H1 (cell line): ENCODE results near the gene NCOA1. TPM values are rescaled to one million over a fixed set of nuclear protein-coding genes. Genes with fewer than 3 reads are reported as not detected.
"Not testable (repeated sequence)": the region's sequence is repeated elsewhere in the genome, so short reads cannot be mapped to it uniquely, and the experiment has no call there.

ENCODE experiments used
- CTCF ChIA-PET: fragments of 300-600 bp; sonication (Branson Sonifier 250); formaldehyde crosslinking; loops from one replicate; lab custom pipeline; 2021; ENCODE audit not compliant: partially characterized antibody; lab: Charles Lee
- POLR2A ChIA-PET: fragments of 300-600 bp; sonication (Branson Sonifier 250); formaldehyde crosslinking; loops from one replicate; lab custom pipeline; 2021; ENCODE audit warnings: inconsistent platforms; ENCODE audit not compliant: partially characterized antibody; lab: Charles Lee
- DNase-seq, 2 experiments: peaks; one replicate each; pipeline versions ENCODE4 v3.0.0 to v3.0.0-alpha.2; 2010 to 2022; ENCODE audit warnings: low spot score in 2 of 2, low read depth in 1 of 2, mixed read lengths in 1 of 2
- FAIRE-seq: peaks from 2 replicates; lab custom pipeline; 2011; peaks lifted over from hg19 to GRCh38; lab: Jason Lieb, UNC
- H2AFZ ChIP-seq: 2 replicates; pipeline ENCODE4 v1.8.1; 2012; ENCODE audit warnings: low read length, inconsistent platforms
- H2AK5ac ChIP-seq: 2 replicates; pipeline ENCODE4 v1.6.1; 2013; ENCODE audit warnings: low read depth, low read length
- H2BK120ac ChIP-seq: replicated peaks from 2 replicates; pipeline ENCODE3; 2013; ENCODE audit warnings: low read depth, low read length, inconsistent platforms
- H2BK12ac ChIP-seq: 2 replicates; pipeline ENCODE4 v1.6.1; 2013; ENCODE audit warnings: low read depth, low read length
- H2BK15ac ChIP-seq: 2 replicates; pipeline ENCODE4 v1.6.1; 2013; ENCODE audit warnings: low read length
- H2BK20ac ChIP-seq: 2 replicates; pipeline ENCODE4 v1.6.1; 2013; ENCODE audit warnings: low read length
- H2BK5ac ChIP-seq: 2 replicates; pipeline ENCODE4 v1.6.1; 2013; ENCODE audit warnings: low read depth, low read length
- H3K14ac ChIP-seq: 2 replicates; pipeline ENCODE4 v1.6.1; 2013; ENCODE audit warnings: inconsistent platforms; ENCODE audit not compliant: insufficient read length
- H3K18ac ChIP-seq: 2 replicates; pipeline ENCODE4 v1.6.1; 2013; ENCODE audit warnings: low read length; ENCODE audit errors: extremely low read depth
- H3K23ac ChIP-seq: 2 replicates; pipeline ENCODE4 v1.6.1; 2013; ENCODE audit warnings: inconsistent platforms; ENCODE audit not compliant: insufficient read length
- H3K23me2 ChIP-seq: 2 replicates; pipeline ENCODE4 v1.6.1; 2013; ENCODE audit warnings: low read depth, low read length
- H3K27ac ChIP-seq: 2 replicates; pipeline ENCODE4 v1.6.1; 2011; ENCODE audit warnings: low read depth, low read length, inconsistent platforms
- H3K27me3 ChIP-seq, 4 experiments: replicated peaks in 1 of 4; 1 replicate in 1 of 4; 2 replicates in 3 of 4; pipeline versions ENCODE4 v1.6.1 to v1.8.1; 2011 to 2013; ENCODE audit warnings: low read length in 3 of 4, mild to moderate bottlenecking in 3 of 4, inconsistent platforms in 2 of 4, mixed read lengths in 2 of 4, moderate library complexity in 1 of 4; ENCODE audit not compliant: control insufficient read depth in 3 of 4, insufficient read depth in 3 of 4; ENCODE audit errors: extremely low read depth in 1 of 4
- H3K36me3 ChIP-seq, 4 experiments: 2 replicates each; pipeline versions ENCODE4 v1.6.1 to v1.8.1; 2011 to 2013; ENCODE audit warnings: mild to moderate bottlenecking in 4 of 4, low read length in 3 of 4, moderate library complexity in 2 of 4, control low read depth in 1 of 4, inconsistent platforms in 1 of 4; ENCODE audit not compliant: insufficient read depth in 4 of 4, control insufficient read depth in 2 of 4
- H3K4ac ChIP-seq: replicated peaks from 2 replicates; pipeline ENCODE3; 2013; ENCODE audit warnings: low read length, low read depth, mixed read lengths, inconsistent platforms; ENCODE audit not compliant: insufficient read length
- H3K4me1 ChIP-seq, 4 experiments: replicated peaks in 1 of 4; 1 replicate in 1 of 4; 2 replicates in 3 of 4; pipeline versions ENCODE4 v1.6.1 to v1.8.1; 2011 to 2013; ENCODE audit warnings: low read length in 3 of 4, inconsistent platforms in 2 of 4, mixed read lengths in 1 of 4; ENCODE audit not compliant: insufficient read depth in 4 of 4, control insufficient read depth in 3 of 4
- H3K4me2 ChIP-seq, 2 experiments: 2 replicates each; pipeline versions ENCODE4 v1.6.1 to v1.8.1; 2011 to 2013; ENCODE audit warnings: low read depth in 2 of 2, low read length in 2 of 2, control low read depth in 1 of 2, inconsistent platforms in 1 of 2, mild to moderate bottlenecking in 1 of 2; ENCODE audit not compliant: insufficient read depth in 1 of 2
- H3K4me3 ChIP-seq, 4 experiments: fragments of 200-600, 300-600 bp in 1 of 4; sonication (generic), shearing (Covaris generic), sonication (Bioruptor Twin) in 1 of 4; 2 replicates each; pipeline versions ENCODE4 v1.5.1 to v1.8.1; 2011 to 2016; ENCODE audit warnings: low read length in 4 of 4, low read depth in 3 of 4, control low read depth in 2 of 4, inconsistent platforms in 2 of 4, mild to moderate bottlenecking in 2 of 4, mixed read lengths in 1 of 4, moderate library complexity in 1 of 4; ENCODE audit not compliant: insufficient read depth in 2 of 4; ENCODE audit errors: extremely low read depth in 1 of 4
- H3K56ac ChIP-seq: replicated peaks from 2 replicates; pipeline ENCODE3; 2013; ENCODE audit warnings: low read depth, mild to moderate bottlenecking, mixed read lengths, low read length, inconsistent platforms; ENCODE audit not compliant: insufficient read length
- H3K79me1 ChIP-seq: 2 replicates; pipeline ENCODE4 v1.6.1; 2013; ENCODE audit warnings: low read depth, low read length, control low read depth
- H3K79me2 ChIP-seq, 2 experiments: 2 replicates each; pipeline versions ENCODE4 v1.6.1 to v1.8.1; 2012 to 2013; ENCODE audit warnings: low read length in 2 of 2, mild to moderate bottlenecking in 2 of 2, inconsistent platforms in 1 of 2; ENCODE audit not compliant: insufficient read depth in 2 of 2, control insufficient read depth in 1 of 2
- H3K9ac ChIP-seq, 4 experiments: replicated peaks in 1 of 4; 1 replicate in 1 of 4; 2 replicates in 3 of 4; pipeline versions ENCODE4 v1.6.1 to v1.8.1; 2011 to 2013; ENCODE audit warnings: low read depth in 3 of 4, low read length in 3 of 4, control low read depth in 2 of 4, mild to moderate bottlenecking in 2 of 4, moderate library complexity in 2 of 4, inconsistent platforms in 1 of 4; ENCODE audit errors: extremely low read depth in 1 of 4
- H3K9me3 ChIP-seq, 2 experiments: 2 replicates each; pipeline versions ENCODE4 v1.6.1 to v1.8.1; 2012 to 2013; ENCODE audit warnings: mild to moderate bottlenecking in 2 of 2, moderate library complexity in 2 of 2, control low read depth in 1 of 2, inconsistent platforms in 1 of 2, low read depth in 1 of 2, low read length in 1 of 2, mixed read lengths in 1 of 2; ENCODE audit not compliant: insufficient read depth in 2 of 2
- H4K20me1 ChIP-seq, 2 experiments: replicated peaks in 1 of 2; 2 replicates each; pipeline versions ENCODE3 to v1.8.1; 2011 to 2013; ENCODE audit warnings: inconsistent platforms in 2 of 2, low read length in 2 of 2, mild to moderate bottlenecking in 1 of 2; ENCODE audit not compliant: insufficient read depth in 2 of 2, control insufficient read depth in 1 of 2
- H4K5ac ChIP-seq: 2 replicates; pipeline ENCODE4 v1.6.1; 2013; ENCODE audit warnings: low read length, low read depth, mixed read lengths, inconsistent platforms; ENCODE audit not compliant: insufficient read length
- H4K8ac ChIP-seq: 2 replicates; pipeline ENCODE4 v1.8.0; 2013; ENCODE audit warnings: mild to moderate bottlenecking, moderate library complexity, low read length, inconsistent platforms; ENCODE audit not compliant: insufficient read depth; ENCODE audit errors: extremely low read depth
- H4K91ac ChIP-seq: replicated peaks from 2 replicates; pipeline ENCODE3; 2013; ENCODE audit warnings: low read length, mixed read lengths, inconsistent platforms; ENCODE audit not compliant: insufficient read length
- WGBS, 2 experiments: shearing (Covaris generic) in 1 of 2; methylation state at CpG; one replicate each; pipeline versions ENCODE4 v1.1.6 to v1.1.7; 2013 to 2015; ENCODE audit warnings: low lambda C conversion rate in 2 of 2, mixed read lengths in 2 of 2, inconsistent platforms in 1 of 2, low coverage in 1 of 2, missing lambda C conversion rate in 1 of 2; ENCODE audit not compliant: insufficient replicate concordance in 2 of 2, insufficient coverage in 1 of 2, insufficient read length in 1 of 2; ENCODE audit errors: extremely low coverage in 1 of 2, missing lambda C conversion rate in 1 of 2; 5-methylcytosine and 5-hydroxymethylcytosine counted together
- polyA plus RNA-seq, 7 experiments: library from polyadenylated mRNA; depleted of rRNA in 3 of 7; stranded (reverse) in 5 of 7; unstranded in 2 of 7; fragments of >200 nt in 5 of 7; fragments of 200-250 nt in 2 of 7; gene quantifications; 1 replicate in 5 of 7; 2 replicates in 1 of 7; 4 replicates in 1 of 7; pipeline versions ENCODE4 v1.2.1 to v1.2.3, GENCODE V29; 2011 to 2013; ENCODE audit warnings: missing spikeins in 2 of 7, mixed read lengths in 2 of 7
- total RNA-seq: library from RNA; stranded (reverse); fragmentation: NEBNext Ultra II Directional; extraction: Animal tissue kit (Norgen Biotek cat#: 25700); gene quantifications from 2 replicates; pipeline ENCODE4 v1.2.1, GENCODE V29; 2021

The NCOA1 gene
- total and polyA plus RNA-seq, 2 of the 8 experiments (the other 6 are each of a cell fraction or from before 2014, with no cell fraction given): 12.8 to 17.9 TPM

DNA sequence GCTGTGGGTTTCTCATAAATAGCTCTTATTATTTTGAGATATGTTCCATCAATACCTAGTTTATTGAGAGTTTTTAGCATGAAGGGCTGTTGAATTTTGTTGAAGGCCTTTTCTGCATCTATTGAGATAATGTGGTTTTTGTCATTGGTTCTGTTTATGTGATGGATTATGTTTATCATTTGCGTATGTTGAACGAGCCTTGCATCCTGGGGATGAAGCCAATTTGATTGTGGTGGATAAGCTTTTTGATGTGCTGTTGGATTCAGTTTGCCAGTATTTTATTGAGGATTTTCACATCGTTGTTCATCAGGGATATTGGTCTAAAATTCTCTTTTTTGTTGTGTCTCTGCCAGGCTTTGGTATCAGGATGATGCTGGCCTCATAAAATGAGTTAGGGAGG is 42.5 kb downstream of the NCOA1 start:
- H3K36me3 ChIP-seq, H2AK5ac ChIP-seq, H4K20me1 ChIP-seq, CTCF ChIA-PET, DNase-seq, H2BK120ac ChIP-seq, H3K56ac ChIP-seq, H3K4me1 ChIP-seq, H3K27ac ChIP-seq, H4K8ac ChIP-seq, H2BK12ac ChIP-seq, POLR2A ChIA-PET, H3K4ac ChIP-seq, H3K23ac ChIP-seq, H2AFZ ChIP-seq, FAIRE-seq, H3K27me3 ChIP-seq, H3K18ac ChIP-seq, H2BK20ac ChIP-seq, H3K14ac ChIP-seq, H3K79me2 ChIP-seq, H3K9ac ChIP-seq, H3K23me2 ChIP-seq, H3K79me1 ChIP-seq, H4K91ac ChIP-seq, H2BK5ac ChIP-seq, H4K5ac ChIP-seq, H3K4me3 ChIP-seq, H3K9me3 ChIP-seq, H3K4me2 ChIP-seq, H2BK15ac ChIP-seq: not testable (repeated sequence)
- 91% methylated on average over 3 of the region's 3 CpGs; no CpG with 5 or more reads in 1 of the 2 experiments for WGBS, 2 experiments
